BE2C (cell line): ENCODE results near the gene EFNA2.
"Not testable (repeated sequence)": the region's sequence is repeated elsewhere in the genome, so short reads cannot be mapped to it uniquely, and the experiment has no call there.

Source experiments
- DNase-seq: peaks from one replicate; pipeline ENCODE4 v3.0.0-alpha.2; 2020
- H3K27me3 ChIP-seq: fragments of 250-450 bp; sonication (Bioruptor Pico); 2 replicates; pipeline ENCODE4 v1.5.1; 2020; ENCODE audit warnings: mild to moderate bottlenecking
- H3K36me3 ChIP-seq: fragments of 250-450 bp; sonication (Bioruptor Pico); 2 replicates; pipeline ENCODE4 v1.5.1; 2020; ENCODE audit warnings: mild to moderate bottlenecking
- H3K4me1 ChIP-seq: fragments of 250-450 bp; sonication (Bioruptor Pico); 2 replicates; pipeline ENCODE4 v1.5.1; 2020
- H3K4me3 ChIP-seq: 2 replicates; pipeline ENCODE4 v1.5.1; 2011; ENCODE audit warnings: low read depth, low read length
- H3K9me3 ChIP-seq: fragments of 250-450 bp; sonication (Bioruptor Pico); 2 replicates; pipeline ENCODE4 v1.5.1; 2020
- TF ChIP-seq, protein P1 (sequence below): IDR thresholded peaks from 2 replicates; pipeline ENCODE4 v1.5.1; 2012; ENCODE audit warnings: mild to moderate bottlenecking, low read depth, low read length

The EFNA2 gene

DNA sequence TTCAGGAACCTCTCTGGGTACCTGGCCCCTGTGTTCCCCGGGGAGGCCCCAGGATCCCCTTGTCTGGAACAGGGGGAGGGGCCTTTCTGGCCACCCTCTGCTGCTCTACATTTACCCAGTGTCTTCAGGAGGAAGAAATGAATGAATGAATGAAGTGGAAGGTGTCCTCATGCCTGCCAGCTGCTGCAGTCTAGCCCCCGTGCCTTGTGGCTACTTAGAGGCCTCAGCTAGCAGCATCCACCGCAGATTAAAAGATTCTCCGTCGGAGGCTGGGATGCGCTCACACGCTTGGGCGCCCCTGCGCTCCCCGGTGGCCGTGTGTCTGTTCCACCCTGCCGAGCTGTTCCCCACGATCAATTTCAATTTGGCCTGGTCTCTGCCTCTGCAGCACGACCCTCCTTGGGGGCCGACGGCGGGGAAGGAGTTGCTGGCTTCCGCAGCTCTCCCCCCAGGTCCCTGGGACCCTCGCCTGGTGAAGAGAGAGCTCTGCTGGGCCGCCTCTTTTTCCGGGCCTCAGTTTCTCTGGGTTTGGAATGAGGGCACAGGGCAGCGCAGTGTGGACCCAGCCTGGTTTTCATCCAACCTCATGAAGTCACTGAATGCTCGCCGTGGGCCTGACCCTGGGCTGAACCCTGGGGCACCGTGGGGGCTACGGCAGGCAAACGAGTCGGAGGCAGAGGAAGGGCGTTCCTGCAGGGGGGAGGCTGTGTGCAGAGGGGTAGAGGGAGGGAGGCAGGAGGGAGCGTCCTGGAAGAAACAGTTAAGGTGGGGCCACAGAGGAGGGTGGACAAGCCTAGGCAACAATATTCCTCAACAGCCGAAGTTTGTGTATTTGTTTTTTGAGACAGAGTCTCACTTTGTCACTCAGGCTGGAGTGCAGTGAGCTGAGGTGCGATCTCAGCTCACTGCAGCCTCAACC, 28.3 kb downstream of the EFNA2 start:
- Histone ChIP-seq H3K9me3 (no peaks in the 10 kb centered on the region), H3K36me3 (no peaks in the 10 kb centered on the region), H3K27me3 (no peaks in the 10 kb centered on the region), H3K4me1 (peaks cover 6% of the 10 kb centered on the region), H3K4me3 (no peak overlapping the region)
- peak; percentile 21 for DNase-seq
- TF ChIP-seq, protein P1, sequence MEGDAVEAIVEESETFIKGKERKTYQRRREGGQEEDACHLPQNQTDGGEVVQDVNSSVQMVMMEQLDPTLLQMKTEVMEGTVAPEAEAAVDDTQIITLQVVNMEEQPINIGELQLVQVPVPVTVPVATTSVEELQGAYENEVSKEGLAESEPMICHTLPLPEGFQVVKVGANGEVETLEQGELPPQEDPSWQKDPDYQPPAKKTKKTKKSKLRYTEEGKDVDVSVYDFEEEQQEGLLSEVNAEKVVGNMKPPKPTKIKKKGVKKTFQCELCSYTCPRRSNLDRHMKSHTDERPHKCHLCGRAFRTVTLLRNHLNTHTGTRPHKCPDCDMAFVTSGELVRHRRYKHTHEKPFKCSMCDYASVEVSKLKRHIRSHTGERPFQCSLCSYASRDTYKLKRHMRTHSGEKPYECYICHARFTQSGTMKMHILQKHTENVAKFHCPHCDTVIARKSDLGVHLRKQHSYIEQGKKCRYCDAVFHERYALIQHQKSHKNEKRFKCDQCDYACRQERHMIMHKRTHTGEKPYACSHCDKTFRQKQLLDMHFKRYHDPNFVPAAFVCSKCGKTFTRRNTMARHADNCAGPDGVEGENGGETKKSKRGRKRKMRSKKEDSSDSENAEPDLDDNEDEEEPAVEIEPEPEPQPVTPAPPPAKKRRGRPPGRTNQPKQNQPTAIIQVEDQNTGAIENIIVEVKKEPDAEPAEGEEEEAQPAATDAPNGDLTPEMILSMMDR = no peak

DNA sequence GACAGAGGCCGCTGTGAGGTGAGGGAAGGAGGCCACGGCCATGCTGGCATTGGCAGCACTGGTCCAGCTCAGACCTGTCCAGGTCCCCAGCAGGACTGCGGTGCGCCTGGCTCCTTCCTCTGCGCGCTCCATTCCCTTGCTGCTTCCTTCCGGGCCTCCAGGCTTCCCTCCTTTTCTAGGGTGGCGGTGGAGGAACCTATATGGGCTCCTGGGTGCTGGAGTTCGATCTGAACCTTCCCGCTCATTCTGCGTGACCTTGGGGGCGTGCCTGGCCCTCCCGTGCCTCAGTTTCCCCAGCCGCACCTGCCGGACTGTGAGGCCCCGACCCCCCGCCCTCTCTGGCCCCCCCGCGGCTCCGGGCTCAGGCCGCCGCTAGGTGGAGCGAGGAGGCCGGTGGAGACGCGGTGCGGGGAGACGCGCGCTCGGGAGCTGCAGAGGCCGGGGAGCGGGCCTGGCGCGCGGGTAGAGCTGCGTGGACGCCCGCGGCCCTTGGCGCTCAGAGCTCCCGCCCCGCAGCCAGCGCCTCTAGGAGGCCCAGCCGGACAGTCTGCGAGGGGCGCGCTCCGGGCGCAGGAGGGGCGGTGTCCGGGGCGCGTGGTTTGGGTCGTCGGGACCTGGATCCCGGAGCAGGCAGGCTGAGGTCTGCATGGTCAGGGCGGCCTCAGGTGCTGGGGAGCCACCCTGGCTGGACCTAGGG, 29.9 kb downstream of the EFNA2 start:
- TF ChIP-seq, protein P1 = peak; percentile 58
- peak; percentile 78 for DNase-seq

DNA sequence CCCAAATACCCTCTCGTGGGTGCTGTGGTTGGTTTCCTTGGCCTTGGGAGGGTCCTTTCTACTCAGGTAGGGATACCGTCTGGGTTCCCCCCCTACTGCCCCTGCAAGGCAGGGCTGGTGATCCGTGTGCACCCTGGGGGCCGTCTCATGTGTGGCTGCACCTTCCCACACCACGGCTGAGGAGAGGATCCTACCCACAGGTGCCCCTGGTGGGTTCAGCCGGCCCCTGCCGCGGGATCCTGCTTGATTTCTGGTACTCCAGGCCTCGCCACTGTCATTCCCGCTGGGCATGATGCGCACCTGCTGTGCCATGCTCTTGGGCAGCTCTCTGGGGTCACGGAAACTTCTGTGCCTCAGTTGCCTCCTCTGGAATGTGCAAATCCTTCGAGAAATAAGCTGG, 30.8 kb downstream of the EFNA2 start:
- Histone ChIP-seq H3K27me3 (no peaks in the 10 kb centered on the region), H3K4me3 (no peak overlapping the region), H3K36me3 (no peaks in the 10 kb centered on the region), H3K4me1 (peaks cover 6% of the 10 kb centered on the region), H3K9me3 (no peaks in the 10 kb centered on the region)
- no peak for DNase-seq
- TF ChIP-seq, protein P1 = no peak

More for the DNA sequence above, 29.9 kb downstream of the EFNA2 start:
- Histone ChIP-seq H3K4me3 (peak overlapping the region; percentile 40), H3K36me3 (no peaks in the 10 kb centered on the region), H3K4me1 (peaks cover 6% of the 10 kb centered on the region), H3K27me3 (no peaks in the 10 kb centered on the region), H3K9me3 (no peaks in the 10 kb centered on the region)

DNA sequence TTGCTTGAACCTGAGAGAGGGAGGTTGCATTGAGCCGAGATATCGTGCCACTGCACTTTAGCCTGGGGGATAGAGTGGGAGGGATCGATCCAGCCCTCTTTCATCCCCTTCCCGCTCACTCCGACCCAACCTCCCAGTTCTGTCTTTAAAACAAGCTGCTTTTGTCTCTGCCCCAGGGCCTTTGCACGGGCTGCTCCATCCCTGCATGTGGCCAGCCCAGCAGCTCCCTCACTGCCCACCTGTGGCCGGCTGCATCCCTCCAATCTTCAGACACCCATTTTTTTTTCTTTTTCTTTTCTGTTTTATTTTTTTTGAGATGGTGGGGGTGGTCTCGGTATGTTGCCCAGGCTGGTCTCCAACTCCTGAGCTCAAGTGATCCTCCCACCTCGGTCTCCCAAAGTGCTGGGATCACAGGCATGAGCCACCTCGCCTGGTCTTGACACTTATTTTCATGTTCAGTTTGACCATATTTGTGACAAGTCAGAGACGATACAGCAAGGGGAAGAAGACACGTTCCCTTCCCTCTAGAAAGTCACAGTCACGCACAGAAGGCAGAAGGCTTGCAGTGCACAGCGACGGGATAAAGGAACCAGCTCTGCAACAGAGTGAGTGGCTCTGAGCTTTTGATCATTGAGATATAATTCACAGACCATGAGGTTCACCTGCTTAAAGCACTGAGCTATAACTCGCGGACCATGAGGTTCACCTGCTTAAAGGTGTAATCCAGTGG, 31.8 kb downstream of the EFNA2 start:
- no peak for DNase-seq
- TF ChIP-seq, protein P1 = no peak
- Histone ChIP-seq H3K36me3 (no peaks in the 10 kb centered on the region), H3K27me3 (no peaks in the 10 kb centered on the region), H3K9me3 (no peaks in the 10 kb centered on the region), H3K4me3 (no peak overlapping the region), H3K4me1 (peaks cover 6% of the 10 kb centered on the region)

DNA sequence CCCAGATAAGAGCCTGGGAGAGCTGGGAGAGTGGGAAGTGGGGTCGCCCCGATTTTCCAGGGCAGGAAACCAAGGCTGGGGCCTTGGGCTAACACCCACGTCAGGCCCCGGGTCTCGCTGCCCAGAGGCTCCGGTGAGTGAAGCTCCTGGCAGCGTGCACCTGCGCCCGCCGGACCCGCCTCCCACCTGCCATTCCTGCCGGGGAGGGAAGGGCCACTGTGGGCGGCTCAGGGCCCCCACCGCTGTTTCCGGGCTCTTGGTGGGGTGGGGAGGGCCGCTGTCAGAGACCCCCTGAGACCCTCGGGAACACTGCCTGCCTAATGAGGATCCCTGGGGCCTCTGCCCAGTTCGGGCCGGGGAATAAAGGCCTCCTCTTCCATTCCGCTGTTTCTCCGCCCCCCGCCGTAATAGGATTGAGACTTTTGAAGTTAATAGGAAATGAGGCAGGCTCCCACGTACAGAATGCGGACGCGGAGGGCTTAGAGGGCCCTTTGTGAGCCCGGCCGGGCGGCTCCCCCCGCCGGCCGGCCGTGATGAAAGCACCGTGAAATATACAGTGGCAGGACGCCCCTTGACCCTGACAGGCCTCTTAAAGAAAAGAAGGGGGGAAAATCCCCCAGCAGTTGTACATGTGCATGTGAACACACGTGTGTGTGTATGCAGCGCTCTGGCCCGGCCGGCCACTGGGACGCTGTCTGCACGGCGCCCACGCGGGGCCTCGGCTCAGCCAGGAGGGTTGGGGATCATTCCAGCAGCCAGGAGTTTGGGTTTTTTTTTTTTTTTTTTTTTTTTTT, 33.2 kb downstream of the EFNA2 start:
- no peaks in the 10 kb centered on the region for H3K36me3 ChIP-seq
- H3K27me3 ChIP-seq = no peaks in the 10 kb centered on the region
- H3K9me3 ChIP-seq = no peaks in the 10 kb centered on the region
- no peaks in the 10 kb centered on the region for H3K4me1 ChIP-seq
- H3K4me3 ChIP-seq = no peak overlapping the region
- DNase-seq = no peak
- TF ChIP-seq, protein P1 = no peak; the same call in 1 of the 2 replicates

DNA sequence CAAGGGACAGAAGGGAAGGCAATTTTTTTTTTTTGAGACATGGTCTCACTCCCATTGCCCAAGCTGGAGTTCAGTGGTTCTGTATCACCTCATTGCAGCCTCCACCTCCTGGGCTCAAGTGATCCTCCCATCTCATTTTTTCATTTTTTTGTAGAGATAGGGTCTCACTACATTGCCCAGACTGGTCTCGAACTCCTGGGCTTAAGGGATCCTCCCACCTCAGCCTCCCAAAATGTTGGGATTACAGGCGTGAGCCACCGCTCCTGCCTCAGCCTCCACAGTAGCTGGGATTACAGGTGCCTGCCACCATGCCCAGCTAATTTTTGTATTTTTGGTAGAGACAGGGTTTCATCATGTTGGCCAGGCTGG, 34.6 kb downstream of the EFNA2 start:
- H3K36me3 ChIP-seq, H3K4me1 ChIP-seq, H3K4me3 ChIP-seq, DNase-seq, H3K9me3 ChIP-seq, H3K27me3 ChIP-seq: not testable (repeated sequence)
